Skeletal muscle tissue (tissue), 4 donors: ENCODE data around the gene RHBDD3. TPM values are rescaled to one million over a fixed set of nuclear protein-coding genes. Genes with fewer than 3 reads are reported as not detected.
"Not testable (repeated sequence)": the region's sequence is repeated elsewhere in the genome, so short reads cannot be mapped to it uniquely, and the experiment has no call there.

Source experiments
- H3K27ac ChIP-seq: one replicate; pipeline ENCODE4 v1.7.0; 2013; ENCODE audit warnings: mild to moderate bottlenecking, low read depth, low read length, inconsistent platforms
- H3K27me3 ChIP-seq, 3 donors: one replicate each; pipeline ENCODE4 v1.7.0; 2013; ENCODE audit warnings: low read length in 3 of 3; ENCODE audit not compliant: control insufficient read depth in 3 of 3, insufficient read depth in 3 of 3
- H3K36me3 ChIP-seq, 3 donors: one replicate each; pipeline ENCODE4 v1.7.0; 2013; ENCODE audit warnings: low read length in 3 of 3; ENCODE audit not compliant: control insufficient read depth in 3 of 3, insufficient read depth in 3 of 3
- H3K4me1 ChIP-seq, 3 donors: one replicate each; pipeline ENCODE4 v1.7.0; 2013; ENCODE audit warnings: low read length in 3 of 3, mild to moderate bottlenecking in 3 of 3; ENCODE audit not compliant: control insufficient read depth in 3 of 3, insufficient read depth in 3 of 3
- H3K4me3 ChIP-seq, 3 donors: one replicate each; pipeline ENCODE4 v1.7.0; 2013; ENCODE audit warnings: low read length in 3 of 3
- H3K9ac ChIP-seq, 3 donors: one replicate each; pipeline ENCODE4 v1.7.0; 2013; ENCODE audit warnings: low read length in 3 of 3, mild to moderate bottlenecking in 3 of 3, moderate library complexity in 2 of 3, low read depth in 1 of 3
- H3K9me3 ChIP-seq, 3 donors: one replicate each; pipeline ENCODE4 v1.7.0; 2013; ENCODE audit warnings: low read length in 3 of 3; ENCODE audit not compliant: control insufficient read depth in 3 of 3
- total RNA-seq: library from RNA; depleted of rRNA; stranded (reverse); fragments of >200 nt; gene quantifications from one replicate; pipeline ENCODE4 v1.2.3, GENCODE V29; 2014
- donor health status: Osteomylitis.

The RHBDD3 gene
- total RNA-seq, 1 donor from 2014 or later: 6.8 TPM

- Histone ChIP-seq H3K9me3 (no peaks in the 10 kb centered on the region), H3K4me3 (no peak overlapping the region), H3K36me3 (no peaks in the 10 kb centered on the region), H3K4me1 (peaks cover 2 to 9% (median 3%) of the 10 kb centered on the region in 3 donors), H3K27ac (no peak overlapping the region), H3K27me3 (no peaks in the 10 kb centered on the region), H3K9ac (no peak overlapping the region)
Observed at GRCh38 chr22:29231971-29232959, 35.5 kb downstream of the RHBDD3 start.

GRCh38 chr22:29230972-29231875 lies 36.6 kb downstream of the RHBDD3 start:
- Histone ChIP-seq H3K27ac (no peak overlapping the region), H3K27me3 (no peaks in the 10 kb centered on the region), H3K36me3 (no peaks in the 10 kb centered on the region), H3K9ac (no peak overlapping the region), H3K9me3 (no peaks in the 10 kb centered on the region), H3K4me3 (no peak overlapping the region), H3K4me1 (peaks cover 3 to 10% (median 4%) of the 10 kb centered on the region in 3 donors)

GRCh38 chr22:29226351-29226981 lies 41.3 kb downstream of the RHBDD3 start:
- peaks cover 0 to 10% (median 0%) of the 10 kb centered on the region in 3 donors for H3K27me3 ChIP-seq
- peak overlapping the region; percentile 65 for H3K27ac ChIP-seq
- H3K9me3 ChIP-seq: no peaks in the 10 kb centered on the region
- H3K36me3 ChIP-seq: no peaks in the 10 kb centered on the region
- H3K4me3 ChIP-seq: no peak overlapping the region
- H3K9ac ChIP-seq: peak overlapping the region in 1 of 3 donors; percentile 32
- H3K4me1 ChIP-seq: peaks cover 15 to 20% (median 17%) of the 10 kb centered on the region in 3 donors

- Histone ChIP-seq H3K27ac (peak overlapping the region; percentile 65), H3K27me3 (peaks cover 0 to 10% (median 0%) of the 10 kb centered on the region in 3 donors), H3K9ac (peak overlapping the region; percentile 32 to 45 (median 33))
Observed at GRCh38 chr22:29225422-29226090, 42.2 kb downstream of the RHBDD3 start.

GRCh38 chr22:29224859-29225410 lies 42.8 kb downstream of the RHBDD3 start:
- Histone ChIP-seq H3K27ac (peak overlapping the region; percentile 65), H3K9ac (no peak overlapping the region)

More at GRCh38 chr22:29225422-29226090, 42.2 kb downstream of the RHBDD3 start:
- H3K36me3 ChIP-seq: no peaks in the 10 kb centered on the region
- no peak overlapping the region for H3K4me3 ChIP-seq
- H3K9me3 ChIP-seq: no peaks in the 10 kb centered on the region
- peaks cover 15 to 20% (median 17%) of the 10 kb centered on the region in 3 donors for H3K4me1 ChIP-seq

GRCh38 chr22:29224121-29224858 lies 43.5 kb downstream of the RHBDD3 start:
- H3K36me3 ChIP-seq: no peaks in the 10 kb centered on the region
- no peak overlapping the region for H3K4me3 ChIP-seq
- H3K9ac ChIP-seq: no peak overlapping the region
- no peak overlapping the region for H3K27ac ChIP-seq
- H3K27me3 ChIP-seq: peaks cover 0 to 10% (median 0%) of the 10 kb centered on the region in 3 donors
- H3K9me3 ChIP-seq: no peaks in the 10 kb centered on the region
- peaks cover 15 to 20% (median 17%) of the 10 kb centered on the region in 3 donors for H3K4me1 ChIP-seq

More at GRCh38 chr22:29224859-29225410, 42.8 kb downstream of the RHBDD3 start:
- H3K36me3 ChIP-seq: no peaks in the 10 kb centered on the region
- H3K4me1 ChIP-seq: peaks cover 15 to 20% (median 17%) of the 10 kb centered on the region in 3 donors
- no peaks in the 10 kb centered on the region for H3K9me3 ChIP-seq
- no peak overlapping the region for H3K4me3 ChIP-seq
- H3K27me3 ChIP-seq: peaks cover 0 to 10% (median 0%) of the 10 kb centered on the region in 3 donors

GRCh38 chr22:29219881-29220670 lies 47.7 kb downstream of the RHBDD3 start:
- H3K9ac ChIP-seq: no peak overlapping the region
- peaks cover 0 to 7% (median 0%) of the 10 kb centered on the region in 3 donors for H3K27me3 ChIP-seq
- H3K9me3 ChIP-seq: no peaks in the 10 kb centered on the region
- H3K4me1 ChIP-seq: peaks cover 4 to 8% (median 6%) of the 10 kb centered on the region in 3 donors
- no peak overlapping the region for H3K27ac ChIP-seq
- no peaks in the 10 kb centered on the region for H3K36me3 ChIP-seq
- H3K4me3 ChIP-seq: no peak overlapping the region

GRCh38 chr22:29219409-29219782 lies 48.4 kb downstream of the RHBDD3 start:
- H3K27ac ChIP-seq, H3K36me3 ChIP-seq, H3K9ac ChIP-seq, H3K27me3 ChIP-seq, H3K9me3 ChIP-seq, H3K4me3 ChIP-seq, H3K4me1 ChIP-seq: not testable (repeated sequence)
